C4-2B (cell line): ENCODE data around the gene RPS6KB1.

Experiments used
- ZFX ChIP-seq: fragments of 450-650 bp; IDR thresholded peaks from 2 replicates; pipeline ENCODE4 v1.6.1; 2017
- TF ChIP-seq, protein P1 (sequence below): fragments of 450-650 bp; conservative IDR thresholded peaks from 2 replicates; pipeline ENCODE4 v1.5.1; 2017; ENCODE audit warnings: mild to moderate bottlenecking

DNA sequence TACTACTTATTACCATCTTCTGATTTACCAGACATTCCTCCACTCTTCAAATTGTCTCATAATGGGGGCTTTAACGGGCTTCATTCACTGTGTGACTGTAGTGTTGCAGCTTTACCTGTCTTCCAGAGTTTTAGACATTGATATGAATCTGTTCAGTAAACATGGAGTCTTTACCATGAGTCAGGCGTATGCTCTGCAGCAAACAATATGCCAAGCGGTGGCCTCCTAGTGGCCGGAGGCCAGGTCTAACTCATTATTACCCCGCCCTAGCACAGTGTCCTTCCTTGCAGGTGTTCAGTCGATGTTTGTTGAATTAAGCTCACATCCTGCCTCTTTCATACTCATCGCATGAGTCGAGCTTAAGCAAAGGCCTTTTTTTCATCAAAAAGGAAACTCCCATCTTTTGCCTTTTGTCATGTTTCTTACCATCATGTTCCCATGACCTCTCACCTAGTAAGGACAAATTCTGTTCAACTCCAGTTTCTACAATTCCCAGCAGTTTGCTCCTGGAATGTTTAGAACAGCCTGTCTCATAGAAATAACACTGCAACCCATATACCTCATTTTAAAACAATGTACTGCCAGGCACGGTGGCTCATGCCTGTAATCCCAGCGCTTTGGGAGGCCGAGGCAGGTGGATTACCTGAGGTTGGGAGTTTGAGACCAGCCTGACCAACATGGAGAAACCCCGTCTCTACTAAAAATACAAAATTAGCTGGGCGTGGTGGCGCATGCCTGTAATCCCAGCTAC, 39.6 kb upstream of the RPS6KB1 start:
- TF ChIP-seq, protein P1, sequence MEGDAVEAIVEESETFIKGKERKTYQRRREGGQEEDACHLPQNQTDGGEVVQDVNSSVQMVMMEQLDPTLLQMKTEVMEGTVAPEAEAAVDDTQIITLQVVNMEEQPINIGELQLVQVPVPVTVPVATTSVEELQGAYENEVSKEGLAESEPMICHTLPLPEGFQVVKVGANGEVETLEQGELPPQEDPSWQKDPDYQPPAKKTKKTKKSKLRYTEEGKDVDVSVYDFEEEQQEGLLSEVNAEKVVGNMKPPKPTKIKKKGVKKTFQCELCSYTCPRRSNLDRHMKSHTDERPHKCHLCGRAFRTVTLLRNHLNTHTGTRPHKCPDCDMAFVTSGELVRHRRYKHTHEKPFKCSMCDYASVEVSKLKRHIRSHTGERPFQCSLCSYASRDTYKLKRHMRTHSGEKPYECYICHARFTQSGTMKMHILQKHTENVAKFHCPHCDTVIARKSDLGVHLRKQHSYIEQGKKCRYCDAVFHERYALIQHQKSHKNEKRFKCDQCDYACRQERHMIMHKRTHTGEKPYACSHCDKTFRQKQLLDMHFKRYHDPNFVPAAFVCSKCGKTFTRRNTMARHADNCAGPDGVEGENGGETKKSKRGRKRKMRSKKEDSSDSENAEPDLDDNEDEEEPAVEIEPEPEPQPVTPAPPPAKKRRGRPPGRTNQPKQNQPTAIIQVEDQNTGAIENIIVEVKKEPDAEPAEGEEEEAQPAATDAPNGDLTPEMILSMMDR, result peak; percentile 75
- no peak for TF ChIP-seq ZFX
